ENCODE results near the gene GALNT6. TPM values are rescaled to one million over a fixed set of nuclear protein-coding genes. Genes with fewer than 3 reads are reported as not detected.

GALNT6 gene
- total RNA-seq, 1 donor from 2014 or later: not detected

DNA sequence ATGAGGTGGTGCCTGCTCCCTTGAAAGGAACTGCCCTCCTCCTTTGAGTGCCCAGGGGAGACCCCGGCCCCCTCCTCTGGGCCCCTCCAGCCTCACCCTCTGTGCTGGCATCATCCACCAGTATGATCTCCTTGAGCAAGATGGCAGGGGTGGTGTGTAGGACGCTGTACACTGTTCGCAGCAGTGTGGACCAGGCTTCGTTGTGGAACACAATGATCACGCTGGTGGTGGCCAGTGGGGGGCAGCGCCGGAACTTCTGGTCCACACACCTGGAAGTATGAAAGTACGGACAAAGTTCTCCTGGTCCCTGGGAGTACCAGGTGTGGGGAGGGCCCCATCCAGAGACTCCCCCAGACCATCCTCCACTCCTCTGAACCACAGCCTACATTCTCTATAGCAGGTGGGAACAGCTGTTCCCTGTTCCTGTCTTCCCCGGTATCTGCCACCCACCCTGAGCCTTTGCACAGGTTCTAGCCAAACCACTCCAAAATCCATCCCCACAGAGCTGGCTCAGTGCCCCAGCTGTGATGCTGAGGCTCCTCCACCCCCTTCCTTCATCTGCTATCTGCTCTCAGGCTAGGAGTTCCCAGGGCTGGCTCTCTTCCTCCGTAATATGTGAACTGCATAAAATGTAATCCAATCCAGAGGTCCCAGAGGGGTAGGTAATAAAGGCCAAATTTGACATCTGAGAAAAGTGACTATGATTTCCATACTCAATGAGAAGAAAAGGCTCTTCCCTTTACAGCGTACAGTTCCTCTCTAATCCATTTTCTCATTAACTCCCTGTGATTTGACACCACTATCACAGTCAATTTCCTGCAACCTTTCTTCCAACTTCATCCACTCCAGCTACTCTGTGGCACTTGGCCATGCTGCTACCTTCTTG is 13.9 kb downstream of the GALNT6 start:
- H3K9ac ChIP-seq: no peak overlapping the region
- H3K36me3 ChIP-seq: no peaks in the 10 kb centered on the region
- H4K20me1 ChIP-seq (ENCODE audit: low read depth): no peaks in the 10 kb centered on the region
- H3K4me1 Mint-ChIP-seq: peaks cover 9% of the 10 kb centered on the region
- H3K27ac Mint-ChIP-seq: peak overlapping the region; percentile 10
- H3K36me3 Mint-ChIP-seq: no peaks in the 10 kb centered on the region
- no peak overlapping the region for H3K4me3 Mint-ChIP-seq
- H3F3A ChIP-seq (ENCODE audit: low read depth): no peaks in the 10 kb centered on the region
- H3K27ac ChIP-seq: no peak overlapping the region
- H3K9me3 Mint-ChIP-seq: no peaks in the 10 kb centered on the region
- peaks cover 22% of the 10 kb centered on the region for H3K27me3 ChIP-seq
- H3K4me3 ChIP-seq: no peak overlapping the region
- no peak overlapping the region for H3K4me2 ChIP-seq
- no peak for DNase-seq (ENCODE audit: low spot score)
- H3K9me3 ChIP-seq (ENCODE audit: low read depth): no peaks in the 10 kb centered on the region
- peaks cover 8% of the 10 kb centered on the region for H3K27me3 Mint-ChIP-seq (ENCODE audit: insufficient read depth, low read depth)
- no peaks in the 10 kb centered on the region for H3K79me2 ChIP-seq (ENCODE audit: low read depth)
- TF ChIP-seq EZH2phosphoT487 (IDR thresholded peaks at IDR 0.05) (no peak), EZH2 (IDR thresholded peaks at IDR 0.05) (no peak)
- TF ChIP-seq, protein P1, sequence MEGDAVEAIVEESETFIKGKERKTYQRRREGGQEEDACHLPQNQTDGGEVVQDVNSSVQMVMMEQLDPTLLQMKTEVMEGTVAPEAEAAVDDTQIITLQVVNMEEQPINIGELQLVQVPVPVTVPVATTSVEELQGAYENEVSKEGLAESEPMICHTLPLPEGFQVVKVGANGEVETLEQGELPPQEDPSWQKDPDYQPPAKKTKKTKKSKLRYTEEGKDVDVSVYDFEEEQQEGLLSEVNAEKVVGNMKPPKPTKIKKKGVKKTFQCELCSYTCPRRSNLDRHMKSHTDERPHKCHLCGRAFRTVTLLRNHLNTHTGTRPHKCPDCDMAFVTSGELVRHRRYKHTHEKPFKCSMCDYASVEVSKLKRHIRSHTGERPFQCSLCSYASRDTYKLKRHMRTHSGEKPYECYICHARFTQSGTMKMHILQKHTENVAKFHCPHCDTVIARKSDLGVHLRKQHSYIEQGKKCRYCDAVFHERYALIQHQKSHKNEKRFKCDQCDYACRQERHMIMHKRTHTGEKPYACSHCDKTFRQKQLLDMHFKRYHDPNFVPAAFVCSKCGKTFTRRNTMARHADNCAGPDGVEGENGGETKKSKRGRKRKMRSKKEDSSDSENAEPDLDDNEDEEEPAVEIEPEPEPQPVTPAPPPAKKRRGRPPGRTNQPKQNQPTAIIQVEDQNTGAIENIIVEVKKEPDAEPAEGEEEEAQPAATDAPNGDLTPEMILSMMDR (IDR thresholded peaks at IDR 0.05): no peak
- H2AFZ ChIP-seq (replicated peaks): no peak overlapping the region
- H3K4me1 ChIP-seq: no peaks in the 10 kb centered on the region

- Histone ChIP-seq H3K36me3 (no peaks in the 10 kb centered on the region), H4K20me1 (ENCODE audit: low read depth) (peaks cover 3% of the 10 kb centered on the region), H3K27me3 (peaks cover 33% of the 10 kb centered on the region), H3K27ac (no peak overlapping the region), H3F3A (ENCODE audit: low read depth) (peaks cover 23% of the 10 kb centered on the region), H3K4me1 (peaks cover 7% of the 10 kb centered on the region), H3K4me2 (no peak overlapping the region), H3K4me3 (no peak overlapping the region), H3K79me2 (ENCODE audit: low read depth) (no peaks in the 10 kb centered on the region), H2AFZ (replicated peaks) (no peak overlapping the region), H3K9ac (no peak overlapping the region), H3K9me3 (ENCODE audit: low read depth) (no peaks in the 10 kb centered on the region)
- no peak for DNase-seq (ENCODE audit: low spot score)
- no peak for TF ChIP-seq EZH2 (IDR thresholded peaks at IDR 0.05)
- TF ChIP-seq EZH2phosphoT487 (IDR thresholded peaks at IDR 0.05): no peak
- TF ChIP-seq, protein P1 (IDR thresholded peaks at IDR 0.05): no peak
- H3K4me1 Mint-ChIP-seq: peaks cover 22% of the 10 kb centered on the region
- H3K36me3 Mint-ChIP-seq: no peaks in the 10 kb centered on the region
- H3K27ac Mint-ChIP-seq: peak overlapping the region; percentile 10
- peaks cover 9% of the 10 kb centered on the region for H3K27me3 Mint-ChIP-seq (ENCODE audit: insufficient read depth, low read depth)
- no peaks in the 10 kb centered on the region for H3K9me3 Mint-ChIP-seq
- no peak overlapping the region for H3K4me3 Mint-ChIP-seq
These were observed 16.4 kb downstream of the GALNT6 start for GRCh38 chr12:51374856-51375255.

DNA sequence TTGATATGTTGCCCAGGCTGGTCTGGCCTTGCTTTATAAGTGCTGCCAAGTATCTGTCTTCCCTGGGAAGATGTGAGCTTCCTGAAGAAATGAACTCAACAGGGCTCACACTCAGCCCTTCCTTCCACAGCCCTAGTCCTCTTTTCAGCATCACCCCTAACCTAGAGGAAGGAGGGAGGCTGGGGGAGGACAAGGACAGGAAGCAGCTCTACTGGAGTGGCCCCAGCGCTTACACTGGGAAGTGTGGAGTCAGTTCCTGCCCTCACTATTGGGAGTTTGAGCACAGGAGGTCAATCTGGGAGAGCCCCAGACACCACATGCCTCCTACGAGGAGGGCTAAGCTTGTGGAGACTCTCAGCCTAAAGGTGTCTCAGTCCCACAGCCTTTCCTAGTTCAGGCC is 16.8 kb downstream of the GALNT6 start:
- DNase-seq (ENCODE audit: low spot score): no peak
- Histone ChIP-seq H3K9me3 (ENCODE audit: low read depth) (no peaks in the 10 kb centered on the region), H3K4me3 (no peak overlapping the region), H3F3A (ENCODE audit: low read depth) (peaks cover 23% of the 10 kb centered on the region), H3K27me3 (peaks cover 37% of the 10 kb centered on the region), H3K79me2 (ENCODE audit: low read depth) (no peaks in the 10 kb centered on the region), H3K27ac (no peak overlapping the region), H3K9ac (no peak overlapping the region), H3K4me1 (peaks cover 7% of the 10 kb centered on the region), H3K36me3 (no peaks in the 10 kb centered on the region), H4K20me1 (ENCODE audit: low read depth) (peaks cover 3% of the 10 kb centered on the region), H3K4me2 (no peak overlapping the region), H2AFZ (replicated peaks) (no peak overlapping the region)
- TF ChIP-seq EZH2phosphoT487 (IDR thresholded peaks at IDR 0.05) (no peak), EZH2 (IDR thresholded peaks at IDR 0.05) (no peak)
- TF ChIP-seq, protein P1 (IDR thresholded peaks at IDR 0.05): no peak
- Mint-ChIP-seq H3K4me1 (peaks cover 27% of the 10 kb centered on the region), H3K27ac (no peak overlapping the region), H3K36me3 (no peaks in the 10 kb centered on the region), H3K4me3 (no peak overlapping the region), H3K9me3 (no peaks in the 10 kb centered on the region), H3K27me3 (ENCODE audit: insufficient read depth, low read depth) (peaks cover 9% of the 10 kb centered on the region)
